Activated naive CD4-positive, alpha-beta T cell treated with anti-CD3 and anti-CD28 coated beads, Interleukin-2, amount 50 U/mL, for 72 hours (primary cell): ENCODE measurements around the gene MFSD2A. TPM values are rescaled to one million over a fixed set of nuclear protein-coding genes. Genes with fewer than 3 reads are reported as not detected.
"Not testable (repeated sequence)": the region's sequence is repeated elsewhere in the genome, so short reads cannot be mapped to it uniquely, and the experiment has no call there.

Experiments
- ATAC-seq, 2 donors: fragments of 150-1000 bp; cut with Tn5 transposase; 2 replicates each; pipeline ENCODE4 v1.10.0; 2021; ENCODE audit warnings: mild to moderate bottlenecking in 2 of 2, moderate library complexity in 2 of 2
- DNase-seq, 2 donors: peaks; one replicate each; pipeline ENCODE4 v3.0.0; 2021 to 2022; ENCODE audit warnings: low spot score in 2 of 2
- H3K27ac Mint-ChIP-seq, 2 donors: one replicate each; pipeline ENCODE4 v1.8.0; 2022; ENCODE audit warnings: mild to moderate bottlenecking in 2 of 2, mixed read lengths in 2 of 2
- H3K36me3 Mint-ChIP-seq, 2 donors: one replicate each; pipeline ENCODE4 v1.8.0; 2022; ENCODE audit warnings: mixed read lengths in 2 of 2
- H3K9me3 Mint-ChIP-seq, 2 donors: one replicate each; pipeline ENCODE4 v1.8.0; 2022; ENCODE audit warnings: mixed read lengths in 2 of 2
- total RNA-seq, 2 donors: library from RNA; stranded (reverse); gene quantifications; one replicate each; pipeline ENCODE4 v1.2.3, GENCODE V29; 2022

The MFSD2A gene
- total RNA-seq = 1 to 10 TPM; 2.6 to 7.1 TPM

DNA sequence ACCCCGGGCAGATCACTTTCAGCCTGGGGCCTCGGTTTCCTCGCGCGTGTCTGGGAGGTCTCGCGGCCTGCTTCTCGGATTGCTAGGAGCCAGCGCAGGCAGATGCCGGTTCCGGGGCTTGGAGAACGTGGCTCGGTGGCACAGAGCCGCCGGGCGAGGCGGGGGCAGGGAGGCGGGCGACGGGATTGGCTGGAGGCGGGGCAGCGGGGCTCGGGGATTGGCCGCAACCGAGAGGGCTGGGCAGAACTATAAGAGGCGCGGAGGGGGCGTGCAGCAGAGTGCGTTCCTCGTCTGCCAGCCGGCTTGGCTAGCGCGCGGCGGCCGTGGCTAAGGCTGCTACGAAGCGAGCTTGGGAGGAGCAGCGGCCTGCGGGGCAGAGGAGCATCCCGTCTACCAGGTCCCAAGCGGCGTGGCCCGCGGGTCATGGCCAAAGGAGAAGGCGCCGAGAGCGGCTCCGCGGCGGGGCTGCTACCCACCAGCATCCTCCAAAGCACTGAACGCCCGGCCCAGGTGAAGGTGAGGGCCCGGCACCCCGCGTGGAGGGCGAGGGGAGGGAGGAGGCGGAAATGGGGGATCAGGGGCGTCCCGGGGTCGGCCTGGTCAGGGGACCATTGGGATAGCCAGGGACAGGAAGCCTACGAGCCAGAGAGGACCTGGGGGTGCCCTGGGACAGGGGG, at the start of gene MFSD2A:
Gene MFSD2A, plus strand, starts transcription at position 276 of the 677 bp plus-strand sequence. Its CDS starts 148 bp downstream, at position 424.
- H3K36me3 Mint-ChIP-seq = peaks cover 0 to 6% of the 10 kb centered on the region in 2 donors
- DNase-seq (peak; percentile 83 to 90), ATAC-seq (peak; percentile 84 to 96)
- peaks cover 0 to 6% of the 10 kb centered on the region in 2 donors for H3K9me3 Mint-ChIP-seq
- H3K27ac Mint-ChIP-seq = peak within 1 kb of the TSS; percentile 54 to 96

DNA sequence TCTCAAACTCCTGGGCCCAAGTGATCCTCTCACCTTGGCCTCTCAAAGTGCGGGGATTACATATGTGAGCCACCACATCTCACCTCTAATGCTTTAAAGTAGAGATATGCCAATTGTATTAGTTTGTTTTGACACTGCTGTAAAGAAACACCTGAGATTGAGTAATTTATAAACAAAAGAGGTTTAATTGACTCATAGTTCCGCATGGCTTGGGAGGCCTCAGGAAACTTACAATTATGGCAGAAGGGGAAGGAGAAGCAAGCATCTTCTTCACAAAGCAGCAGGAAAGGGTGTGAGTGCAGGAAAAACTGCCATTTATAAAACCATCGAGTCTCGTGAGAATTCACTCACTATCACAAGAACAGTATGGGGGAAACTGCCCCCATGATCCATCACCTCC, 49.8 kb upstream of the MFSD2A start:
- peaks cover 17 to 21% of the 10 kb centered on the region in 2 donors for H3K36me3 Mint-ChIP-seq
- no peak for DNase-seq
- no peak overlapping the region for H3K27ac Mint-ChIP-seq
- peaks cover 11 to 19% of the 10 kb centered on the region in 2 donors for H3K9me3 Mint-ChIP-seq
- no peak for ATAC-seq

DNA sequence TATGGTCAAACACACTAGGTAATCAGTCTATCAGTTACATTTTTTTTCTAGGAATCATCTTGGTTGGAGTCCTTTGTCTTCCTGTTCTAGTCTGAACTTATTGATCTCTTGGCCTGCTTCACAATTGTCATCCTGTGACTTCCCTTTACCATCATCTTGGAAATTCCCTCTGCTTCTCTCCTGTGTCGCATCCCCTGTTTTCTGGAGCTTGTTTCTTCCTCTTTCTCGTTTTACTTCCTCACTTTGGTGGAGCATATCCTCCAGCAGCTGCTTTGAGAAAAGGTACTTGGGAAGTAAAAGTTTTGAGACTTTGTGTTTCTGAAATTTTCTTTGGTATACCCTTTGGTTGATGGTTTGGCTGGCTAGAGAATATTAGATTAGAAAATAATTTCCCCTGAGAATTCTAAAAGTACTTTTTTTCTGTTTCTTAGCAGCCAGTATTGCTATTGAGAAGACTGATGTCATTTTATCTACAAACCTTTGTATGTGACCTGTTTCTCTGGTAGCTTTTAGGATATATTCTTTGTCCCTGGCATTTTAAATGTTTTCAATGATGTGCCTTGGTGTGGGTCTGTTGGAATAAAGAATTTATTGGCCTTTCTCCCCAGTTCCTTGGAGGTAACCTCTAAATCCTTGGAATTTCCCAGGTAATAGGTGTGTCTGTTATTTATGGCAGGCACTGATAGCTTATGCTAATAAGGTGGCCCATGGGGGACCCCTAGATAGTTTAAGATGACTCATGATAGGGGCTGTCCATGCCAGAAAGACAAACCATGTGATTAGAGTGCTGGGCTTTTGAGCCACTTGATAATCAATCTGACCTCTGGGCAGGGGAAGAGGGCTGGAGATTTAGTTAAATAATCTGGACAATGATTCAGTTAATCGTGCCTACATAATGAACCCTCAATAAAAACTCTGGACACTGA, 47.2 kb upstream of the MFSD2A start:
- no peak for DNase-seq
- Mint-ChIP-seq H3K9me3 (peaks cover 11 to 19% of the 10 kb centered on the region in 2 donors), H3K27ac (no peak overlapping the region), H3K36me3 (peaks cover 17 to 21% of the 10 kb centered on the region in 2 donors)
- ATAC-seq = no peak

DNA sequence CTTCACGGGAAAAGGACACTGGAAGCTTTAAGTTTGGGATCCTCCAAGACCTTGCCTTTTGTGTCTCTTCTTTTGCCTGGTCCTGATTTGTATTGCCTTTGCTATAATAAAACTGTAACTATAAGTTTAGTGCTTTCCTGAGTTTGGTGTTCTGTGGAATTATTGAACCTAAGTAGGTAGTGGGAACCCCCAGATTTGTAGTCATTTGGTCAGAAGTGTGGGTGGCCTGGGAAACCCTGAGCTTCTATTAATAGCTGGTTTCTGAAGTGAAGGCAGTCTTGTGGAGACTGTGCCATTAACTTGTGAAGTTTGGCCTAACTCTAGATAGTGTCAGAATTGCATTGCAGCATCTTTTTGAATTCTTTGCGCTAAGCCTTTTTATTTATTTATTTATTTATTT, 46.4 kb upstream of the MFSD2A start:
- H3K36me3 Mint-ChIP-seq = peaks cover 17 to 21% of the 10 kb centered on the region in 2 donors
- no peak for ATAC-seq
- H3K27ac Mint-ChIP-seq = no peak overlapping the region

GRCh38 chr1:39910263-39910662, 44.7 kb upstream of the MFSD2A start:
- DNase-seq = no peak
- H3K9me3 Mint-ChIP-seq = peaks cover 11 to 19% of the 10 kb centered on the region in 2 donors
- peak overlapping the region in 1 of 2 donors; percentile 10 for H3K27ac Mint-ChIP-seq
- ATAC-seq = no peak
- H3K36me3 Mint-ChIP-seq = peaks cover 17 to 21% of the 10 kb centered on the region in 2 donors

More for the DNA sequence above, 46.4 kb upstream of the MFSD2A start:
- peaks cover 11 to 19% of the 10 kb centered on the region in 2 donors for H3K9me3 Mint-ChIP-seq
- DNase-seq = no peak

GRCh38 chr1:39913136-39913535, 41.8 kb upstream of the MFSD2A start:
- peaks cover 10 to 14% of the 10 kb centered on the region in 2 donors for H3K9me3 Mint-ChIP-seq
- ATAC-seq, DNase-seq, H3K27ac Mint-ChIP-seq: not testable (repeated sequence)
- peaks cover 12 to 13% of the 10 kb centered on the region in 2 donors for H3K36me3 Mint-ChIP-seq

- H3K27ac Mint-ChIP-seq = no peak overlapping the region
- ATAC-seq = no peak
- no peaks in the 10 kb centered on the region for H3K9me3 Mint-ChIP-seq
- H3K36me3 Mint-ChIP-seq = no peaks in the 10 kb centered on the region
- no peak for DNase-seq
Observed at GRCh38 chr1:39915499-39916129, 39.3 kb upstream of the MFSD2A start.

- Mint-ChIP-seq H3K9me3 (no peaks in the 10 kb centered on the region), H3K27ac (no peak overlapping the region), H3K36me3 (no peaks in the 10 kb centered on the region)
- ATAC-seq (no peak), DNase-seq (no peak)
Observed at GRCh38 chr1:39917825-39918224, 37.1 kb upstream of the MFSD2A start.

DNA sequence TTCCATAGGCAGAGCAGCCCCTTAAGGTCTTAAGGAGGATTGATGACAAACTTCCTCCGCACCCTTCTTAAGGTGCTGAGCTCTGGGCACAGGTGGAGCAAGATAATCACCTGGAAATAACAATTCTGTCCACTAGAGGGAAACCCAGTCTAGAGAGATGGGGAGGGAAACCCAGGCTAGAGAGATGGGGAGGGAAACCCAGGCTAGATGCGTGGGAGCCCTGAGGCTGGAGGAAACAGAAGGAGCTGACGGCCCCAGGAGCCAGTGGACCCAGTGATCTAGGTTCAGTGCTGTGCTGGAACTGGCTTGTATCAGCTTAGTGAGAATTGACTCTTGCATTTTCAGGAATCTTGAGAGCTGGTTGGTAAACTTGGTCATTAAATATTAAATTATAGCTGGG, 35.4 kb upstream of the MFSD2A start:
- H3K36me3 Mint-ChIP-seq = no peaks in the 10 kb centered on the region
- no peak overlapping the region for H3K27ac Mint-ChIP-seq
- DNase-seq (peak in 1 of 2 donors; percentile 34), ATAC-seq (peak; percentile 98 to 99)
- no peaks in the 10 kb centered on the region for H3K9me3 Mint-ChIP-seq

DNA sequence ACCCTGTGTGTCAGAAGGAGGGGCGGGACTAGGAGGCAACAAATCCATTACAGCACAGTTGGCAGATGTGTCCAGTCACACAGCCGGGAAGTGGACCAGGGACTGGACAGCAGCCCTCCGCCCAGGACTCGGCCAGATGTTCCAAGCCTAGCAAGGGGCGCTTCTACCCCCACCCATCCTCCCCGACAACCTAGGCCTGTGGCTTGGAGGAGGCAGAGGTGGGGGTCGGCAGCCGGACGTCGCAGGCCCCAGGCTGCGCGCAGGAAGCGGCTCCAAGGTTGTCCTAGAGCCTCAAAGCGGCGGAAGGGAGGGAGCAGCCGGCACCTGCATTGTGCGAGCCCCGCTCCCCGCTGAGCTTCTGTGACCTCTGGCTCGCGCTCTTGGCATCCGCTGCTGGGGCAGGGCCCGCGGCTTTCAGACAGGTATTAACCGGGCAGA, 32.7 kb upstream of the MFSD2A start:
- ATAC-seq = no peak
- H3K36me3 Mint-ChIP-seq = no peaks in the 10 kb centered on the region
- DNase-seq = no peak
- H3K9me3 Mint-ChIP-seq = no peaks in the 10 kb centered on the region
- no peak overlapping the region for H3K27ac Mint-ChIP-seq

DNA sequence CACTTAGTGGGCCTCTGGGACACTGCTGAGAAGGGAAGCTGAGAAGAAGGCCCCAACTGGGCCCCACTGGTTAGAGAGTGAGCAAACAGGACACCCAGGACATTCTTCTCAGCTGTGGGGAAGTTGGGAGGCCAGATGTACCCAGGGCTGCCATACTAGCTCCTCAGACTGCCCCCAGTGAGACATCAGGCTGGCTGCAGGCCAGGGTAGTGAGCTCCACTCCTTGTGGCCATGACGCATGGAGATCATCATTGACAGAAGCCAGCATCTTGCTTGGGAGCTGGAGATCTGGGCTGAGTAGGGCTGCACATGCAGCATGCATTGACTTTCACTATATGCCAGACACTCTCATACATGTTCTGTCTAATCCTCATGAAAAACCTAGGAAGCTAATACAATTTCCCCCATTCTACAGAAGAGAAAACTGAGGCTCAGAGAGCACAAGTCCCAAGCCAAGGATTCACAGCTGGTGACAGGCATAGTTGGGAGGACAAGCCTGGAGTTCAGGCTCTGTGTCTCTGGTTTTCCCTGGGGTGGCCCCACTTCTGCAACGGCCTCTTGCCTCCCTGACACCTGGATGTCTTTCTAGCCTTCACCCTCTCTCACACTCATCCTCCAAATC, 29.1 kb upstream of the MFSD2A start:
- Mint-ChIP-seq H3K36me3 (no peaks in the 10 kb centered on the region), H3K27ac (peak overlapping the region in 1 of 2 donors; percentile 13), H3K9me3 (no peaks in the 10 kb centered on the region)
- DNase-seq (no peak), ATAC-seq (no peak)

- no peaks in the 10 kb centered on the region for H3K36me3 Mint-ChIP-seq
- peak overlapping the region in 1 of 2 donors; percentile 24 for H3K27ac Mint-ChIP-seq
- ATAC-seq (no peak), DNase-seq (no peak)
- no peaks in the 10 kb centered on the region for H3K9me3 Mint-ChIP-seq
Observed at GRCh38 chr1:39926343-39926793, 28.6 kb upstream of the MFSD2A start.

- DNase-seq (no peak), ATAC-seq (no peak)
- no peaks in the 10 kb centered on the region for H3K36me3 Mint-ChIP-seq
- no peaks in the 10 kb centered on the region for H3K9me3 Mint-ChIP-seq
- peak overlapping the region in 1 of 2 donors; percentile 24 for H3K27ac Mint-ChIP-seq
Observed at GRCh38 chr1:39926820-39927219, 28.1 kb upstream of the MFSD2A start.

DNA sequence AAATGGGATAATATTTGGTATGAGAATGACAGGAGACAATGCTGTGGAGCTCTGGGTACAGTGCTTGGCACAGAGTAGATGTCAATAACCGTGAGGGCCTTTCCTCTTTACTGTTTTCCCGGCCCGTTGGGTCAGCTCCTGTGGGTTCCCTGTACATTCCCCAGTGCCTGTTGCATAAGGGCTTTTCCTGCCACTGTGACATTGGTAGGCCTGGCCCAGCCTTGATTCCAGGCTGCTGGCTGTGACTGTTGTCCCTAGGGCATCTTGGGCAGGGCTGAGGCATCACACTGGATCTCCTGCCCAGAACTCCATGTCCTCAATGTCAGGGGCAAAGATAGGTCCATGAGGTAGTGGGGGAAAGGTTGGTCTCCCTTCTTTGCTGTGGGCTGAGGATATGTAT, 27.4 kb upstream of the MFSD2A start:
- Mint-ChIP-seq H3K36me3 (no peaks in the 10 kb centered on the region), H3K27ac (no peak overlapping the region), H3K9me3 (no peaks in the 10 kb centered on the region)
- ATAC-seq (no peak), DNase-seq (no peak)

DNA sequence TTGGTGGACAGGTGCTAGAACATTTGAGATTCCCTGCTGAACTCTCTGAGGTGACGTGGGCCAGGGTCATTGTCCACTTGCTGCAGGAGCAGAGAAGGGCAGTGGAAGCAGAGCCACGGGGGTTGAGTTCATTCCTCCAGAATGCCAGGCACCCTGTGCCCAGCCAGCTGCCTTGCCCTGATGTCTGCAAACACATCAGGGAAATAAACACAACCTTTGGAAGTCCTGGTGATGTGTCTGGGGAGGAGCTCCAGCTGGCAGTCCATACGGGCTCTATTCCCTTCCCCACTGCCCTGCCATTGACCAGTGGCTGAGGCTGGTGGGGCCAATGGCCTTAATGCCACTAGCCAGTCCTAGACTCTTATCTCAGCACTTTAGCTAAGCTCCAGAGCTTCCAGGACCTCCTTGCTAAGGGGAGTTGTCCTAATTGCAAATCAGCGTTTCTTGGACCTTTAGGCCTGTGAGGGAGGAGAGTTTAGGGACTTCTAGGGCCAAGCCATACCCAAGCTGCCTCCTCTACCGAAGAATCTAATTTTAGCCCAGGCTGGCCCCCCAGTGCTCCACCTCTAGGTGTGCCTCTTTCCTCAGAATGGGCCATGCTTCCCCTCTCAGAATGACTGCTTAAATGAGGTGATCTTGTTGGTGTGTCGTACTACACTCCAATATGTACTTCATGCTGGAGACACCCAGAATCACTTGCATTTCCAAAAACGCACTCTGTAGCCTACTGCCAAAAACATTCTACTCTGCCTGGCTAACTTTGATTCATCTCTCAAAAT, 25.9 kb upstream of the MFSD2A start:
- DNase-seq (no peak), ATAC-seq (no peak)
- no peaks in the 10 kb centered on the region for H3K36me3 Mint-ChIP-seq
- no peak overlapping the region for H3K27ac Mint-ChIP-seq
- H3K9me3 Mint-ChIP-seq = no peaks in the 10 kb centered on the region
